GM10266 (cell line): ENCODE results near the gene KCTD5.
A peak's percentile ranks its signal among the peaks of the same experiment; 100 is the strongest.

Source experiments
- DNase-seq: peaks from one replicate; pipeline ENCODE4 v3.0.0; 2012; ENCODE audit errors: extremely low spot score
- CTCF ChIP-seq: IDR thresholded peaks from 2 replicates; pipeline ENCODE4 v1.5.1; 2012; ENCODE audit warnings: mild to moderate bottlenecking, low read depth; ENCODE audit not compliant: control insufficient read depth, insufficient read depth; ENCODE audit errors: missing control alignments

KCTD5 gene

DNA sequence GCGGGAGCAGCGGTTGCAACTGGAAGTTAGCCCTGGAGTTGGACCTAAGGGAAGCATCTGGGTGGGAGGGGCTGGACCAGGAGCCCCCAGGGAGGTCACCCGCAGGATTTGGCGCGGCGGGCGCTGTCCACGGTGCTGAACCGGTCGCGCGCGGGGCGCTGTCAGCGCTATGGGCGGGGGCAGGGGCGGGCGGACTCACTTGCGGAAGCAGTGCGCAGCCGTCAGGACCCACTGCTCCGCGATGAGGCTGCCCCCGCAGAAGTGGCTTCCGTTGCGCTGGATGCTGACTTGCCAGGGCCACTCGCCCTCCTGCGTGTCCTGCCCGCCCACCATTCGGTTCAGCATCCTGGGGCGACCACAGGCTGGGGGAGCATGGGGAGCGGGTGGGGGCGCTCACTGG, 33.2 kb downstream of the KCTD5 start:
- peak; percentile 87 for DNase-seq
- TF ChIP-seq CTCF: no peak

- DNase-seq: no peak
- no peak for TF ChIP-seq CTCF
These were observed 33.9 kb downstream of the KCTD5 start for GRCh38 chr16:2715966-2716885.

DNA sequence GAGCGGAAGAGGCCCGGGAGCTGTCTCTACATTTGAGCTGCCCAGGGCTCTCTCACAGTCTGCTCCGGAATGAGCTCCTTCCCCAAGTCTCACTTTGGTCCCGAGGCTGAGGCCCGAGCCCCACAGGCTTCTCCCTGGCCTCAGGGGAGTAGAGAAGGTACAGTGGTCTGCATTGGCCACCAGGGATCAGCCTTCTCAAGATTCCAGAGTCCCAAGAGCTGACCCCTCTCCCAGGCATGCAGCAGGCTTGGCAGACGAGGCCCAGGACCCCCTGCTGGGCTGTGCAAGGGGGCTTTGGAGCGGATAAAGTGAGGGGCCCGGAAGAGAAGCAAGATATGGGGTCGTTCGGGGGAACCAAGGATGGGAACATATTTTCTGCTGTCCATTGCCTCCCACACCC, 34.6 kb downstream of the KCTD5 start:
- TF ChIP-seq CTCF: no peak
- no peak for DNase-seq

- no peak for TF ChIP-seq CTCF
- no peak for DNase-seq
These were observed 35.3 kb downstream of the KCTD5 start for GRCh38 chr16:2717383-2718263.

- no peak for DNase-seq
- no peak for TF ChIP-seq CTCF
These were observed 37.2 kb downstream of the KCTD5 start for GRCh38 chr16:2719328-2720063.

DNA sequence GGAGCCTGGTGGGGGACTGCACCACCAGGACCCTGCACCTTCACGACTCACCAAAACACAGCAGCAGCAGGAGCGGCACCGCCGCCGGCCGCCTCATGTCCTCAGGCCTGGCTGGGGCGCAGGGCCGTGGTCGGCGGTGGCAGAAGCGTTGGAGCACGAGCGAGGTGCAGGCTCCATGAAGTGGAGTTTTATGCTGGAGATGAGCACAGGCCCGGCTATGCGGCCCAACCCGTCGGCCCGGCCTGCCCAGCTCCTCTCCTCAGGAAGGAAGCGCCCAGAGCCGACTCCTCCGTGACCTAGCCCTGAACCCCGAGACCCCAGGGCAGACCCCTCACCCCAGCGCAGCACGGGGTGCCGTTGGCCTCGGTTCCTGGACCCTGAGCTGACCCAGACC, 37.7 kb downstream of the KCTD5 start, which contains the start of gene PRSS27:
Gene PRSS27, minus strand, starts transcription at position 161 of the 394 bp plus-strand sequence. Its CDS starts 64 bp downstream, at position 97.
- no peak for TF ChIP-seq CTCF
- no peak for DNase-seq
